ENCODE data around the gene GRK3. TPM values are rescaled to one million over a fixed set of nuclear protein-coding genes. Genes with fewer than 3 reads are reported as not detected.

The GRK3 gene
- total RNA-seq, 1 donor from 2014 or later: 3.8 TPM

DNA sequence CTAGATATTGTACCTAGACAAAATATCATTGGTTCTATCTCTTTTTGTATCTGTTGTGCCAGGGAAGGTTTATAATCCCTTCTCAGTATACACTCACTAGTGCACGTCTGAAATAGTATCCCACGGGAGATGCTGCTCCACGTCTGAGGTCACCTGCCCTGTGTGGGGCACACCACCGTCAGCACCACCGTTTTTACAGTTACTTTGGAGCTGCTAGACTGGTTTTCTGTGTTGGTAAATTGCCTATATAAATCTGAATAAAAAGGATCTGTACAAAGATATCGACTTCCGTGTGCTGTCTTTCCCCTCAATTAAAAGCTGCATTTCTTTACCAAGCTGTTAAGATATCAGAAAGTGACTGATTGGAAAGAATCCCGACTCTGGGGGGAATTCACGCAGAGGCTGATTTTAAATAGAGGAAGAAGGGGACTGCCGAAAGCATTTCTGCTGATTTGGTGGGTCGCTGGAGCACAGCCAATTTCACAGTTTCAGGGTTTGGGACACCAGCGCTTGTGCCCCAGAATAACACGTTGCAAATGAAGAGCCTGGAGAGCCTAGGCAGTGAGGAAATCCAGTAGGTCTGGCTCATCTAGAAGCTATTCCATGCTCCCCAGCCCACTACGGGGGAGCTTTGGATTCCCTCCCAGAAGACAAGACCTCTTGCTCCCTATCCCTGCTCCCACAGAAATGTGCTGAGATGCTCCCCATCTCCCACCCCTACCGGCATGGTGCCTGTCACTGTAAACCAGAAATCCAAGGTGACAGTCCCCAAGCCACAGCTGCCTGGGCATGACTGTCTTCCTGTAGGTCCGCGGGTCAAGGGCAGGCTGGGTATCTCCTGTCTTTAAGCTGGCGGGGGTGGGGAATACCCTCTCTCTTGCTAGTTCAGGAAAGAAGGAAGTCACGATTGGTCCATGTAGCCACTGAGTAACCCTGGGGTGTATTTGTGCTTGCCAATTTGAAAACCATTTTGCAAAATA is 164.8 kb downstream of the GRK3 start:
- no peak overlapping the region for H3K27ac ChIP-seq (replicated peaks)
- no peaks in the 10 kb centered on the region for H3K4me1 ChIP-seq
- no peaks in the 10 kb centered on the region for H3K9me3 ChIP-seq (replicated peaks)
- DNase-seq: no peak
- no peak overlapping the region for H3K4me3 ChIP-seq
- H3K36me3 ChIP-seq: no peaks in the 10 kb centered on the region
- peaks cover 6% of the 10 kb centered on the region for H3K27me3 ChIP-seq (ENCODE audit: low read depth)
- intact Hi-C loops (cut with micrococcal nuclease): no loop called here
- TF ChIP-seq, protein P1, sequence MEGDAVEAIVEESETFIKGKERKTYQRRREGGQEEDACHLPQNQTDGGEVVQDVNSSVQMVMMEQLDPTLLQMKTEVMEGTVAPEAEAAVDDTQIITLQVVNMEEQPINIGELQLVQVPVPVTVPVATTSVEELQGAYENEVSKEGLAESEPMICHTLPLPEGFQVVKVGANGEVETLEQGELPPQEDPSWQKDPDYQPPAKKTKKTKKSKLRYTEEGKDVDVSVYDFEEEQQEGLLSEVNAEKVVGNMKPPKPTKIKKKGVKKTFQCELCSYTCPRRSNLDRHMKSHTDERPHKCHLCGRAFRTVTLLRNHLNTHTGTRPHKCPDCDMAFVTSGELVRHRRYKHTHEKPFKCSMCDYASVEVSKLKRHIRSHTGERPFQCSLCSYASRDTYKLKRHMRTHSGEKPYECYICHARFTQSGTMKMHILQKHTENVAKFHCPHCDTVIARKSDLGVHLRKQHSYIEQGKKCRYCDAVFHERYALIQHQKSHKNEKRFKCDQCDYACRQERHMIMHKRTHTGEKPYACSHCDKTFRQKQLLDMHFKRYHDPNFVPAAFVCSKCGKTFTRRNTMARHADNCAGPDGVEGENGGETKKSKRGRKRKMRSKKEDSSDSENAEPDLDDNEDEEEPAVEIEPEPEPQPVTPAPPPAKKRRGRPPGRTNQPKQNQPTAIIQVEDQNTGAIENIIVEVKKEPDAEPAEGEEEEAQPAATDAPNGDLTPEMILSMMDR (IDR thresholded peaks at IDR 0.05; ENCODE audit: borderline replicate concordance): no peak

DNA sequence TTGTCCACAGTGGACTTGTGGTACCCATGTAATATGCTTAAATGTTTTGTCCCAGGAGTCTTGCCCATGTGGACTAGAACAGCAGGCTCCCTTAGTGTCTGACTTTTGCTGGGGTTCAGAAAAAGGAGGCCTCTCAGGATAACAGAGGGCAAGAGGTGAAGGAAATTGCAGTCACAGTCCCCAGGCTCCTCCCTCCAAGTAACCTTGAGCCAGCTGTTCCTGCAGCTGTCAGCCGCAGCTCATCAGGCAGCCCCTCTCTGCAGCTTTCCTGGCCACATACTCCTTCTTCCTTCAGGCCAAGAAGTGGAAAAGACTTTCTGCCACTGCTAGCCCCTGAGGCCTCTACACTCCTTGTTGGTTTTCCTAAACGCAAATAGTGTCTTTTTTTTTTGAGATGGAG is 171.2 kb downstream of the GRK3 start:
- H3K4me3 ChIP-seq: no peak overlapping the region
- H3K4me1 ChIP-seq: no peaks in the 10 kb centered on the region
- H3K36me3 ChIP-seq: no peaks in the 10 kb centered on the region
- H3K9me3 ChIP-seq (replicated peaks): no peaks in the 10 kb centered on the region
- peaks cover 6% of the 10 kb centered on the region for H3K27me3 ChIP-seq (ENCODE audit: low read depth)
- no peak for DNase-seq
- TF ChIP-seq, protein P1 (IDR thresholded peaks at IDR 0.05; ENCODE audit: borderline replicate concordance): no peak
- no peak overlapping the region for H3K27ac ChIP-seq (replicated peaks)
- intact Hi-C loops (cut with micrococcal nuclease): no loop called here

DNA sequence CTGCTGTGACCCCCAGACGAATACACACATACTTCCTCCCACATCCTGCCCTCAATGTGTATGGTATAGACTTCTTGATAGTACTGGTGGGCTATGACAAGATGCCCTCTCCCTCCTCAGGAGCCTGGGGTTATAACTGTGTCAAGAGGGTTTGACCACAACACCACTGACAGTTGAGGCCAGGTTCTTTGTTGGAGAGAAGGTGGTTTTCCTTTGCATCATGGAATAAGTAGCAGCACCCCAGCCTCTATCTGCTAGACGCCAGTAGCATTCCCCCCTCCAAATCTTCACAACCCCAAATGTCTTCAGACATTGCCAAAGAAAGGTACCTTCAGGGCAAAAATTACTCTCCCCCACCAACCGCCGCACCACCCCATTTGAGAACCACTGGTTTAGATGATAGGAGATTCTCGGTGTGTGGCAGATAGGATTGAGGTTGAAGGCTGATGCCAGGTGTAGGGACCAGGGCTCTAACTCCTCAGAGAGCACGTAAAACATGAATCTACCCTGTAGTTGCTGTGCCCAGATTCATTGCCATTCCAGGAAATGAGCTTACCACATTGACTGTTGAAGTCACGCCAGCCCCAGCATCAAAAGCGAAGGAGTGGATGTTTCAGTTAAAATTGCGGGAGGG is 172.0 kb downstream of the GRK3 start:
- Histone ChIP-seq H3K9me3 (replicated peaks) (no peaks in the 10 kb centered on the region), H3K4me3 (no peak overlapping the region), H3K4me1 (peaks cover 3% of the 10 kb centered on the region), H3K27me3 (ENCODE audit: low read depth) (peaks cover 6% of the 10 kb centered on the region), H3K27ac (replicated peaks) (no peak overlapping the region), H3K36me3 (no peaks in the 10 kb centered on the region)
- no peak for DNase-seq
- TF ChIP-seq, protein P1 (IDR thresholded peaks at IDR 0.05; ENCODE audit: borderline replicate concordance): no peak
- intact Hi-C loops (cut with micrococcal nuclease): no loop called here

DNA sequence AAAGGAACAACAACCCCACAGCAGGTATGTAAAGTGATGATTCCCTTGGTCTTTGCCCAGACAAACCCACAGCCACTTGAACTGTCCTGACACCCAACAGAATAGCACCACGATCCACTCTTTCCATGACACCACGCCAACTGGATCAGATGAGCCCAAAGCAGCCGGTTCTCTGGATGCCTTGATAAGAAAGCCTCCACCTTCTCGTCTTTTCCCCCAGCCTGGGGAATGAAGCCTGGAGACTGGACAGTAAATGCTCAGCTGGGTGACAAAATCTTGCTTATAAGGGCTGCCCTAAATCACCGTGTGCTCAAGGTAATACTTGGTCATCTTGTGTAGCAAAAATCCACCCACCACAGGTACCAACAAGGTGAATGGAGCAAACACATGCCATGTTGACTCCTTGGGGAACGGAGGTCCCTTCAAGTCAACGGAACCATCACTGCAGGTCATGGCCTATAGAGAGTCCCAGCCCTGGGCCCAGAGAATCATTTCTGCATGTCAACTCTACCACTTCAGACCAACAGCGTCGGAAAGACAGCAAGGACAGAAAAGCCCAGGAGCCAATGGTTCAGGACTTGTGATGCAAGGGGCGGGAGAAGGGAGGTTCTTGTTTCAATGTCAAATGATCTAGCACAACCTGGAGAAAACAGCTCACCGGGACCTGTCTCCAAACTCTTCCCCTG is 175.3 kb downstream of the GRK3 start:
- intact Hi-C loops (cut with micrococcal nuclease): no loop called here
- no peaks in the 10 kb centered on the region for H3K36me3 ChIP-seq
- TF ChIP-seq, protein P1 (IDR thresholded peaks at IDR 0.05; ENCODE audit: borderline replicate concordance): no peak

More for the DNA sequence above, 175.3 kb downstream of the GRK3 start:
- no peak overlapping the region for H3K4me3 ChIP-seq
- no peaks in the 10 kb centered on the region for H3K9me3 ChIP-seq (replicated peaks)
- peaks cover 7% of the 10 kb centered on the region for H3K4me1 ChIP-seq
- no peak overlapping the region for H3K27ac ChIP-seq (replicated peaks)
- H3K27me3 ChIP-seq (ENCODE audit: low read depth): no peaks in the 10 kb centered on the region
- no peak for DNase-seq
